Stomach smooth muscle (tissue), 2 donors: ENCODE measurements around the gene GCNT1.

ENCODE experiments used
- H3K27ac ChIP-seq: one replicate; pipeline ENCODE4 v1.7.0; 2013; ENCODE audit warnings: mild to moderate bottlenecking, low read length, inconsistent platforms
- H3K27me3 ChIP-seq, 2 donors: one replicate each; pipeline ENCODE4 v1.7.0; 2013; ENCODE audit warnings: low read length in 2 of 2; ENCODE audit not compliant: insufficient read depth in 2 of 2, control insufficient read depth in 1 of 2
- H3K36me3 ChIP-seq, 2 donors: one replicate each; pipeline ENCODE4 v1.7.0; 2013; ENCODE audit warnings: low read length in 2 of 2; ENCODE audit not compliant: control insufficient read depth in 2 of 2, insufficient read depth in 2 of 2
- H3K4me1 ChIP-seq: one replicate; pipeline ENCODE4 v1.7.0; 2013; ENCODE audit warnings: low read length; ENCODE audit not compliant: control insufficient read depth, insufficient read depth
- H3K4me3 ChIP-seq, 2 donors: one replicate each; pipeline ENCODE4 v1.7.0; 2013; ENCODE audit warnings: low read length in 2 of 2
- H3K9ac ChIP-seq, 2 donors: one replicate each; pipeline ENCODE4 v1.7.0; 2013; ENCODE audit warnings: low read length in 2 of 2, mild to moderate bottlenecking in 1 of 2
- H3K9me3 ChIP-seq, 2 donors: one replicate each; pipeline ENCODE4 v1.7.0; 2013; ENCODE audit warnings: low read length in 2 of 2; ENCODE audit not compliant: control insufficient read depth in 2 of 2
- donor health status: healthy.
- donor health status: Pancreatic carcinoma.

Gene GCNT1

GRCh38 chr9:76458903-76459693 is at the start of gene GCNT1:
TSS of gene GCNT1 (plus strand) at chr9:76459182. CDS start at chr9:76502382, 43,200 bp downstream.
- no peaks in the 10 kb centered on the region for H3K36me3 ChIP-seq
- no peak within 1 kb of the TSS for H3K27ac ChIP-seq
- H3K4me1 ChIP-seq, result peaks cover 16% of the 10 kb centered on the region
- H3K4me3 ChIP-seq, result peak within 1 kb of the TSS; percentile 69 to 83
- peak within 1 kb of the TSS; percentile 3 to 42 for H3K9ac ChIP-seq
- no peaks in the 10 kb centered on the region for H3K27me3 ChIP-seq
- no peaks in the 10 kb centered on the region for H3K9me3 ChIP-seq

- H3K9ac ChIP-seq, result no peak overlapping the region
- no peaks in the 10 kb centered on the region for H3K36me3 ChIP-seq
- H3K4me3 ChIP-seq, result no peak overlapping the region
- H3K27me3 ChIP-seq, result no peaks in the 10 kb centered on the region
- peaks cover 0 to 7% of the 10 kb centered on the region in 2 donors for H3K9me3 ChIP-seq
- no peaks in the 10 kb centered on the region for H3K4me1 ChIP-seq
- no peak overlapping the region for H3K27ac ChIP-seq
Observed at GRCh38 chr9:76412638-76413037, 46.3 kb upstream of the GCNT1 start.

DNA sequence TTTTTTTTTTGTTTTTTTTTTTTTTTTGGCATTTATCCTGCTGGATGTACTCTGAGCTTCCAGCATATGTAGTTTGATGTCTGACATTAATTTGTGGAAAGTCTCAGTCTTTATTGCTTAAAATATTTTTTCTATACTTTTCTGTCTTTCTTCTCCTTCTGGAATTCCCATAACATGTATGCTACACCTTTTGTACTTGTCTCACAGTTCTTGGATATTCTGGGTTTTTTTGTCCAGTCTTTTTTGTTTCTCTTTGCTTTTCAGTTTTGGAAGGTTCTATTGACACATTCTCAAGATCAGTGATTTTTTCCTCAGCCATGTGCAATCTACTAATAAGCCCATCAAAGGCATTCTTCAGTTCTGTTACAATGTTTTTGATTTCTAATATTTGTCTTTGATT is 45.3 kb upstream of the GCNT1 start:
- no peak overlapping the region for H3K27ac ChIP-seq
- no peaks in the 10 kb centered on the region for H3K27me3 ChIP-seq
- H3K9ac ChIP-seq, result no peak overlapping the region
- peaks cover 0 to 7% of the 10 kb centered on the region in 2 donors for H3K9me3 ChIP-seq
- H3K4me3 ChIP-seq, result no peak overlapping the region
- no peaks in the 10 kb centered on the region for H3K36me3 ChIP-seq
- H3K4me1 ChIP-seq, result no peaks in the 10 kb centered on the region

DNA sequence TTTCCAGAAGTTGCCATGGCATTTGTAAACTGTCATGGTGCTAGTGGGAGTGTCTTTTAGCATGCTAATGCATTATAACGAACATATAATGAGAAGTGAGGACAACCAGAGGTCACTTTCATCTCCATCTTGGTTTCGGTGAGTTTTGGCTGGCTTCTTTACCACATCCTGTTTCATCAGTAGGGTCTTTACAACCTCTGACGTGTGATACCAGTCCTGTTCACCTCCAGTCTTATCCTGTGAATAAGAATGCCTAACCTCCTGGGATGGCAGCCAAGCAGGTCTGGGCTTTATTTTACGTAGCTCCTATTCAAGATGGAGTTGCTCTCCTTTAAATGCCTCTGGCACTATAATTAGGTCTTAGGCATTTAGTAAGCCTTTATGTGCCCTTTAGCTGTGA is 44.3 kb upstream of the GCNT1 start:
- Histone ChIP-seq H3K27me3 (no peaks in the 10 kb centered on the region), H3K4me1 (no peaks in the 10 kb centered on the region), H3K9me3 (peaks cover 0 to 7% of the 10 kb centered on the region in 2 donors), H3K27ac (no peak overlapping the region), H3K36me3 (no peaks in the 10 kb centered on the region), H3K4me3 (no peak overlapping the region), H3K9ac (no peak overlapping the region)

GRCh38 chr9:76415154-76415553 is 43.8 kb upstream of the GCNT1 start:
- no peak overlapping the region for H3K9ac ChIP-seq
- peaks cover 0 to 7% of the 10 kb centered on the region in 2 donors for H3K9me3 ChIP-seq
- H3K4me1 ChIP-seq, result no peaks in the 10 kb centered on the region
- no peak overlapping the region for H3K4me3 ChIP-seq
- H3K27ac ChIP-seq, result no peak overlapping the region
- H3K27me3 ChIP-seq, result no peaks in the 10 kb centered on the region
- H3K36me3 ChIP-seq, result no peaks in the 10 kb centered on the region

GRCh38 chr9:76415731-76416130 is 43.3 kb upstream of the GCNT1 start:
- no peak overlapping the region for H3K4me3 ChIP-seq
- H3K9me3 ChIP-seq, result peaks cover 0 to 7% of the 10 kb centered on the region in 2 donors
- no peaks in the 10 kb centered on the region for H3K4me1 ChIP-seq
- H3K27me3 ChIP-seq, result no peaks in the 10 kb centered on the region
- H3K36me3 ChIP-seq, result no peaks in the 10 kb centered on the region
- no peak overlapping the region for H3K9ac ChIP-seq
- H3K27ac ChIP-seq, result no peak overlapping the region

- Histone ChIP-seq H3K27ac (no peak overlapping the region), H3K9ac (no peak overlapping the region), H3K4me3 (no peak overlapping the region), H3K36me3 (no peaks in the 10 kb centered on the region), H3K4me1 (no peaks in the 10 kb centered on the region), H3K9me3 (peaks cover 0 to 7% of the 10 kb centered on the region in 2 donors), H3K27me3 (no peaks in the 10 kb centered on the region)
Observed at GRCh38 chr9:76417394-76417793, 41.6 kb upstream of the GCNT1 start.

DNA sequence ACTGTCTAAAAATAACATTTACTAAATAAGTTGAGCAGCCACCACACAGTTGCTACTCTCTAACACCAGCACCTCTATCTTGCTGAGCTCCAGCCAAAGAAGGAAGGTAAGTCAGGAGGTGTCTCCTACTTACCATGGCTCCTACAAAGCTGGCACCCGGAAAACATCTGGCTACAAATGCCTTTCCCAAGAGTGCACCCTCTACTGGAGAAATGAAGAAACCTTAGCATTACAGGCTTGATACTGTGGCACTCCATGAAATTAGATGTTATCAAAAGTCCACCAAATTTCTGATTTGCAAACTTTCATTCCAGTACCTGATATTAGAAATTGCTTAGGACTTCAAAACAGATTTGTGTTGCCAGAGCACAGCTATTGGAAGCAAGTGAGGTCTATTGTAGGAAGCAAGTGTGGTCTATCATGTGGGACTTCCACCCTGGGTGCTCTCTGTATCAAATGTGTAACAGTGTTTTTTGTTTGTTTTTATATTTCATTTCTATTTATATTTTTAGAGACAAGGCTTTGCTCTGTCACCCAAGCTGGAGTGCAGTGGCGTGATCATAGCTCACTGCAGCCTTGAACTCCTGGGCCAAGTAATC is 39.1 kb upstream of the GCNT1 start:
- H3K36me3 ChIP-seq, result no peaks in the 10 kb centered on the region

DNA sequence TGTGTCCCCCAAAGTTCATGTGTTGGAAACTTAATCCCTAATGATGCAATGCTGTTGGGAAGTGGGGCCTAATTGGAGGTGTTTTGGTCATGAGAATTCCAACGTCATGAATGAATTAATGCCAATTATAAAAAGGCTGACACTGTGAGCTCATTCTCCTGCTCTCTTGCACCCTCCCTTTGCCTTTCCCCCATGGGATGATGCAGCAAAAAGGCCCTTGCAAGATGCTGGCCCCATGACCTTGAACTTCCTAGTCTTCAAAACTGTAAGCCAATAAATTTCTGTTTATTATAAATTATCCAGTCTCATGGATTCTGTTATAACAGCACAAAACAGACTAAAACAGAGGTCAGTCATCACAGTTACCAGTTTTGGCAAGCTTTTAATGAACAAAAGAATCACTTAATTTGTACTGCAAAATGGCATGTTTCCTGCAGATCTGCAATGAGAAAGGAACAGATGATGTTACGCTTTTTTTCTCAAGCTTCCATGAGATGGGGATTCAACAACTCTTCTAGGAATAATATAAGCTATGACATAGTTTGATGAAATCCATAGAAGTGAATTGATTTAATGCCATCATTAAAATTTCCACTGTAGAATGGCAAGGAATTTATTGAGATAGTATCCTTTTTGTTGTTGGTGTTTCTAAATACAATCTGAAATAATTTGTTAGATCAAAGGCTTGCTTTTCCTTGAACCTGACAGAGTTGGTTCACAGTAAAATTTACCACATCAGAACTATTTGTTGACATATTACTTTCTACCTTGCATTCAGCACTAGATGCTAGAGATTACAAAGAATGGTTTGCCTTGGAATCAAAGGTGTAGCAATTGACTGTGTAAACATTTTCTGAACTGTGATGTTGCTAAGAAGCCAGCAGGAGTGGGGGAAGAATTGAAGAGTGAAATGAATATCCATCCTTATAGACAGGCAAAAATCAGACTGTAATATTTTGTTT is 35.5 kb upstream of the GCNT1 start:
- H3K4me1 ChIP-seq, result no peaks in the 10 kb centered on the region
- H3K27ac ChIP-seq, result no peak overlapping the region
- no peaks in the 10 kb centered on the region for H3K36me3 ChIP-seq
- no peaks in the 10 kb centered on the region for H3K9me3 ChIP-seq
- no peak overlapping the region for H3K9ac ChIP-seq
- no peaks in the 10 kb centered on the region for H3K27me3 ChIP-seq
- no peak overlapping the region for H3K4me3 ChIP-seq

More for the DNA sequence above, 39.1 kb upstream of the GCNT1 start:
- Histone ChIP-seq H3K4me3 (no peak overlapping the region), H3K9ac (no peak overlapping the region), H3K27ac (no peak overlapping the region), H3K4me1 (no peaks in the 10 kb centered on the region), H3K27me3 (no peaks in the 10 kb centered on the region), H3K9me3 (no peaks in the 10 kb centered on the region)

GRCh38 chr9:76424491-76424890 is 34.5 kb upstream of the GCNT1 start:
- no peaks in the 10 kb centered on the region for H3K9me3 ChIP-seq
- no peak overlapping the region for H3K27ac ChIP-seq
- H3K4me3 ChIP-seq, result no peak overlapping the region
- no peaks in the 10 kb centered on the region for H3K4me1 ChIP-seq
- no peaks in the 10 kb centered on the region for H3K27me3 ChIP-seq
- no peaks in the 10 kb centered on the region for H3K36me3 ChIP-seq
- no peak overlapping the region for H3K9ac ChIP-seq
